ENCODE results near the gene ITGB5. TPM values are rescaled to one million over a fixed set of nuclear protein-coding genes. Genes with fewer than 3 reads are reported as not detected.

The ITGB5 gene, protein sequence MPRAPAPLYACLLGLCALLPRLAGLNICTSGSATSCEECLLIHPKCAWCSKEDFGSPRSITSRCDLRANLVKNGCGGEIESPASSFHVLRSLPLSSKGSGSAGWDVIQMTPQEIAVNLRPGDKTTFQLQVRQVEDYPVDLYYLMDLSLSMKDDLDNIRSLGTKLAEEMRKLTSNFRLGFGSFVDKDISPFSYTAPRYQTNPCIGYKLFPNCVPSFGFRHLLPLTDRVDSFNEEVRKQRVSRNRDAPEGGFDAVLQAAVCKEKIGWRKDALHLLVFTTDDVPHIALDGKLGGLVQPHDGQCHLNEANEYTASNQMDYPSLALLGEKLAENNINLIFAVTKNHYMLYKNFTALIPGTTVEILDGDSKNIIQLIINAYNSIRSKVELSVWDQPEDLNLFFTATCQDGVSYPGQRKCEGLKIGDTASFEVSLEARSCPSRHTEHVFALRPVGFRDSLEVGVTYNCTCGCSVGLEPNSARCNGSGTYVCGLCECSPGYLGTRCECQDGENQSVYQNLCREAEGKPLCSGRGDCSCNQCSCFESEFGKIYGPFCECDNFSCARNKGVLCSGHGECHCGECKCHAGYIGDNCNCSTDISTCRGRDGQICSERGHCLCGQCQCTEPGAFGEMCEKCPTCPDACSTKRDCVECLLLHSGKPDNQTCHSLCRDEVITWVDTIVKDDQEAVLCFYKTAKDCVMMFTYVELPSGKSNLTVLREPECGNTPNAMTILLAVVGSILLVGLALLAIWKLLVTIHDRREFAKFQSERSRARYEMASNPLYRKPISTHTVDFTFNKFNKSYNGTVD
- 400 to 466 TPM (median 456 TPM) in 5 replicates for total RNA-seq (2022; extraction: Qiagen RNA extraction)

DNA sequence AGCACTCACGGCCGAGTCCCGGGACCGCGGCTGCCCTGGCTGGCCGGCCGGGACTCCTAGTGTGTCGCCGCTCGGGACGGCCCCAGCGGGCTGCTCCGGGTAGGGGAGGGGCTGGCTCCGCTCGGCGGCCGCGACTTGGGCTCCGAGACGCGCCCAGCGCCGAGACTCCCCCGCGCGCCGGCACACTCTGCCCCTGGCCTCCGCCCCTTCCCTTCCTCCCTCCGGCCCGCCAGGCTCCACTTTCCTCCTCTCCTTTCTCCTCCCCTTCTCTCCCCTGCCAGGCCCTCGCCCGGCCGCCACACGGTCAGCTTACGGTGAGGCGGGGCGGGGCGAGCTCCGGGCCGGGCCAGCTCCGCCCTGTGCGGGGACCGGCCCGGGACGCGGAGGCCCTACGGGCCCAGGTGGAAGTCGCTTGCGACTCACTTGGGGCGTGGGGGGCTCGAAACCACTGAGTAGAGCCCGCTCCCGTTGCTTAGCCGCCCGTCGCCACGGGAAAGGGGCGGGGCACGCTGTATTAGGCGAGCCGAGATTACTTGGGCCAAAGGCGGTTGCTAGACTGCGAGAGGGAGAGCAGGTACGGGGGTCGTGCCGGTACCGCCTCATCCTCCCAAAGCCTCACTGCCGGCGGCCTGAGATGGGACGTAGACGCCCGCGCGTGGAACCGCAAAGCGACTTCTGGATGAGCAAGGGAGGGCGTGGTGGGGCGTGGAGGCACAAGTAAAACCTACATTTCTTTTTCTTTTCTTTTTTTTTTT, at the start of gene ITGB5:
ITGB5 (minus strand) TSS at position 189 of the 755 bp plus-strand sequence. CDS start 365 bp downstream, outside the sequence.

DNA sequence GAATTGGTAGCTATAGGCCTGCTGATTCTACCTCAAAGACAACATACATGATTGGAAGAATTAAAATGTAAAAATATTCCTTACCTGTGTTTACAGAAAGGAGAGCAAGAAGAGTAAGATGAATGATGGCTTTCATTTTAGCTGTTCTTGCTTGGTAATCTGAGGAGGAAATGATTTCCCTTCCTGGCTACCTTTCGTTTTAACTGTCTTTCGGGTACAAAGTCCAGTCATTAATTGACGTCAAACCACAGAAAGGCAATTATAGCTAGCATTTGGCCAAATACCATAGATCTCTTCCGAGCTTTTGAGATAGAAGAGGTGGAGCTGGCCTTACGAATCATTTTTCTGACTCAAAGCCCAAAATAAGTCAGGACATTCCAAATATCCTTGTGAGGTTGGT, 47.4 kb upstream of the ITGB5 start, which contains the start of gene MUC13:
MUC13 (minus strand) TSS at position 175 of the 400 bp plus-strand sequence; CDS start at position 136, 39 bp downstream.

DNA sequence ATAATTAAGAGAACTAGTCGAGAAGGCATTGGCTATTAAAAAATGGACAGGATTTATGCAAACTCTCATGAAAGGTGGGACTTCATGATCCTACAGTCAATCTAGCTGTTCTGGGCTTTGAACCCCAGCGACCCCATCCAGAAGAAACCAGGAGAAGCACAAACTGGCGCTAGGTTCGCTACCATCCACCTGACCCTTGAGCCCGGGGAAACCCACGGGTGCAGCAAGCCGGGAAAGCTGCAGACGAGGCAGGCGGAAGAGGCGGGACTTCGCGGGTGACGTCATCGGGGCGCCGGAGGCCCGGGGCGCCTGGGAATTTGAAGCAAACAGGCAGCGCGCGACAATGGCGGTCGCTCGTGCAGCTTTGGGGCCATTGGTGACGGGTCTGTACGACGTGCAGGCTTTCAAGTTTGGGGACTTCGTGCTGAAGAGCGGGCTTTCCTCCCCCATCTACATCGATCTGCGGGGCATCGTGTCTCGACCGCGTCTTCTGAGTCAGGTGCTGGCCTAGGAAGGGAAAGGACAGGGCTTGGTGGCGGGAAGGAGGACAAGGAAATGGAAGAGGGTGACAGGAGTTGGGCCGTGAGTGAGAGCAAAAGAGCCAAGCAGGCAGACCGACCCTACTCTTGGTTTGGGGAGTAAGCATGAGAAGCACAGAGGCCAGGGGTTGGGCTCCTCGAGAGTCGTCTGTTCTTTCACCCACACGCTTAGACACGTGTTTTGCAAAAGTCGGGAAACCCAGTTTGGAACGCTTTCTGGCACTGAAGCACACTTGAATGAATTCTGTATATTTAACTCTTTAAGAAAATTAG, 156.8 kb downstream of the ITGB5 start, which contains the start of gene UMPS:
UMPS (plus strand) TSS at position 324 of the 812 bp plus-strand sequence; CDS start at position 344, 20 bp downstream.

Other genes starting within 250 kb of the ITGB5 start
- gene UMPS, start 156.9 kb downstream of the ITGB5 start, total RNA-seq (2022; extraction: Qiagen RNA extraction): 47.6 to 57.3 TPM (median 48.5 TPM) in 5 replicates
- gene MUC13, start 47.4 kb upstream of the ITGB5 start, total RNA-seq (2022; extraction: Qiagen RNA extraction): 6.6 to 8.9 TPM (median 7.8 TPM) in 5 replicates
- 6.5 to 11.3 TPM (median 9.1 TPM) in 5 replicates for gene HEG1, start 168.6 kb upstream of the ITGB5 start, total RNA-seq (2022; extraction: Qiagen RNA extraction)

Measured in A549 treated with Mapracorat at 1 μM for 4 hours (cell line).